CD4-positive, alpha-beta T cell treated with Interleukin-6 at 100 ng/mL for 8 hours (primary cell): ENCODE measurements around the gene GREM2.

ENCODE experiments used
- DNase-seq: peaks from one replicate; pipeline ENCODE4 v3.0.0-alpha.2; 2020; ENCODE audit warnings: mixed read lengths, low spot score

GREM2 gene

DNA sequence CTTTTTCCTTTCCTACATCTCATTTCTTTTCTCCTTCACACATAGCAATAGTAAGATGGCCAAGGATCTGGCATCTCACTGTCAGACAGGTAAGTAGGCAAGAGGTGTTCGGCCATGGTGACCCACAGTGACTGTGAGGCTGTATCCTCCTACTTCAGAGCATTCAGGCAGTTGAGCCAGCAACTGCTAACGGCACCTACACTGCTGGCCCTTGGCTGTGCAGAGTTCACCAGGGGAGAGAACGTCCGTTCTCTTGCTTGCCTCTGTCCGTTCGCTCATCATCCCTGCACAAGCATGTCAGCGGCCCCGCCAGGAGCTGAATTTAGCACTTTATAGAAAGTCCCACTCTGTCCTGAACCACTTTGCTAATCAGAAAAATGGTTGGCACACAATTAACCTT, 113.6 kb downstream of the GREM2 start:
- DNase-seq: no peak

DNA sequence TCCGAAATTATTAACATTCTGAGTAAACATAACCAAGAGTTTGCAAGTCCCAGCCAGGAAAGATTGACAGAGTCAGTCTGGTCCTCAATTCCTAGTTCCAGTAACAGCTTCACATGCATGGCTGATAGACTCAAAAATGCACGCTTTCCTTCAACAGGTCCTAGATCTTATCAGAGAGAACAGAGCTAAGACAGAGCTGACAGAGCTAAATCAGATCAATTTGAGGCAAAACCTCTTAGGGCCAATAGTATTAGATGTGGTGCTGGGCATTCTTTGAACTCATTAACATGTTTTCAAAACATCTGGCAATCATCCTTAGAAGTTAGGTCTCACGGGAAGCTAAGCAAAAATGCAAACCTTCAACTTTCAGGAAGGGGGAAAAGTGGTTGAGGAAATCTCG, 114.0 kb downstream of the GREM2 start:
- DNase-seq: no peak

DNA sequence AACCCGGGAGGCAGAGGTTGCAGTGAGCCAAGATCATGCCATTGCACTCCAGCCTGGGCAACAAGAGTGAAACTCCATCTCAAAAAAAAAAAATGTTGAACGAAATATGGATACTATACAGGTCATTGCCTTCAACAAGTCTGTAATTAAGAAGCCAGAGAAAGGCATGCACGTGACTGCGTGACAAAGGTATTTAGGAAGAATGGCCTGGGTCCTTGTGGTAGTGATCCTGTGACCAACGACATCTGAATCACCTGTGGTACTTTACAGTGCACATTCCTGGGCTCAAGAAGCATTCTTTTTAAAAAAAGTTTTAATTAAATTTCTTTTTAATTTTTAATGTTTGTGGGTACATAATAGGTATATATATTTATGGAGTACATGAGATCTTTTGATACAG, 115.0 kb downstream of the GREM2 start:
- no peak for DNase-seq

DNA sequence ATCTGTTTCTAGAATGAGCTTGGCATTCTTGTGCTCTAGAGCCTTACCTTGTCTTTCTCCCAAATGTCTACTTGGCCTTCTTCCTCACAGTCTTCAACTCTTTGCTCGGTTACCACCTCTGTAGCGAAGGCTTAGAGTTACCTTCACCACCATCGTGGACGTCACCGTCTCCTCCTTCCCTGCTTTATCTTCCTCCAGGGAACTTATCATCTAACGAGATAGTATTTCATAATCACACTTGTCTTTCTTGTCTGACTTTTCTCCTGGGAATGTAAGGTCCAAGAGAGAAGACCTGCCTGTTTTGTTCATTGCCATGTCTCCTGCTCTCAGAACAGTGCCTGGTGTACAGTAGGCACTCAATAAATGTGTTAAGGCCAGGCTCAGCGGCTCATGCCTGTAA, 115.6 kb downstream of the GREM2 start:
- DNase-seq: no peak

DNA sequence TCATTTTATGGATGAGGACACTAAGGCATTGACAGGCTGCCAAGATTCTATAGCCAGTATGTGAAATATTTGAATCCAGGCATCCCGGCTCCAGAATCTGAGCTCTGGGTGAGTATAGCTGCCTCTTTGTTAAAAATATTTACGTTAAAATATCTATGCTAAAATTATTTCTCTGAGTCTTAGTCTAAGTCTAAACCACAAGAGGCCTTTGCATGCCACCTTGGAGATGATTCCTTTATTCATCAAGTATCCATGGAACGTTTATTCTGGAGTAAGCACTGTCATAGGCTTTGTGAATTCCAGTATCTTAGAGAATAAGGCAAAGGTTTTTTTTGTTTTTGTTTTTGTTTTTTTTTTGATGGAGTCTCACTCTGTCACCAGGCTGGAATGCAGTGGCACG, 116.4 kb downstream of the GREM2 start:
- no peak for DNase-seq

DNA sequence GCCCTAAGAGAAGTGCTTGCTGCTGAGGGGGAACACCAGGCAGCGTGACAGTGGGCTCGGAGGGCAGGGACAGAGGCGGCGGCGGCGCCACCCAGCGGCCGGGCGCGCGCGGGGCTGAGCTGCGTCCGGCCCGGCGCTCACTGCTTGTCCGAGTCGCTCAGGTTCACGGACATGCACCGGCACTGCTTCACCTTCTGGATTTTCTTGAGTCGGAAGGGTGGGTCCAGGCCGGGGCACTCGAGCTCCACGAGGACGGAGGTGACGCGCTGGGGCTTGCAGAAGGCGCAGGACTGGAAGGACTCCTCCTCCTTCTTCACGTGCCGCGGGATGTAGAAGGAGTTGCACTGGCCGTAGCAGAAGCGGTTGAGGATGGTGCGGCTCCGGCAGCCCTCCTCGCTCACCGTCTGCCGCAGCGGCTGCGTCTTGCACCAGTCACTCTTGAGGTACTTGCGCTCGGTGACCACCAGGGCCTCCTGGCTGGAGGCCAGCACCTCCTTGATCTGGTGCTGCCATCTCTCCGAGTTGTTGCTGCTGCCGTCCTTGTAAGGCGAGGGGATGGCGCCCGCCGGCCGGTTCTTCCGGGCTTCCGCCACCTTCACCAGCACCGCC, 119.0 kb downstream of the GREM2 start:
- no peak for DNase-seq

DNA sequence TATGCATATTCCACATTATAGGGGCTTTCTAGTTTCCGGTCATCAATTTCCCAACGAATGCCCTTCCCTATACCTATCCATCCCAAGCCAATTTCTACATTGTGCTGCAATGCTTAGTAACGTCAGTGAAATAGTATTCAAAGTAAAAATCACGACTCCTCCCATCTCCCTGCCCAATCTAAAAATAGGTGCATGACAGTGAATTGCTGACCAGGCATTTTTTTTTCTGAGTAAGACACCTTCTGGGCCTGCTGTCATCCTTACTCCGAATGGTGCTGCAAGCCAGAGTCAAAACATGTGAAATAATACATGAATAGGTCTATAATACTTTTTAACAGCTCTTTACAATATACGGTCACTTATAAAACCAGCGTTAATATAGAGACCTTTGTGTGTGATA, 120.2 kb downstream of the GREM2 start:
- DNase-seq: no peak

DNA sequence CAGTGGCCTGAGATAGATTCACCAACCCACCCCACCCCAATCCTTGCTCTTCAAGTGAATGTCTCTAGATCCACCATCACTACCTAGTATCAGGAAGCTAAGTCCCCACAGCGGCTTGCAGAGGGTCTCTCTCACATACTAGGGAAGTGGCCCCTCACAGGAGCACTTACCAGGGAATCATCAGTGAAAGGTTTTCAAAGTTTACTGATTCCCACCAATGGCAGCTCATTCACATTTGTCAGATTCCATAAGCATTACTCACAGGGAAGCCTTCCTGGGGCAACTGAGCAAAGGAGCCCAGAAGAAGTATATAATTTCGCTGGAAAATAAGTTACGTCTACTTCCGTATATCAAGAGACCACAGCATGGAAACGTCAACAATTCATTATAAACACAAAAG, 120.8 kb downstream of the GREM2 start:
- DNase-seq: no peak

DNA sequence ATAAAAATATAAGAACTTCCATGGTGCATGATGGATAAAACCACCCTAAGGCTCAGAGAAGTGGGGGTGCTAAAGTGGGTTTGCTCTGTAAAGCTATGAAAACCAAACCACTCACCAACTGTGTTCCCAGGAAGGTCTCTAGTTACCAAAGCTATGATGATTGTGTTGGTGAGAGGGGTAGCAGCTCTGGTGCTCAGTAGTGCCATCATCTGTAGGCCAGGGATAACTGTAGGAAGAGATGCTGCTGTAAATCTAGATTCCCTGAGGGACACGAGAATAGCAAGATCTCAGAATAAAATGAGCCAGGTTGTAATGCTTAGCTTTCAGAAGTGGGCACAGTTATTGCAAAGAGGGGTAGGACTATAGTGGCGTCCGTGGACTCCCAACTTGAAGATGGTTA, 124.5 kb downstream of the GREM2 start:
- DNase-seq: no peak

DNA sequence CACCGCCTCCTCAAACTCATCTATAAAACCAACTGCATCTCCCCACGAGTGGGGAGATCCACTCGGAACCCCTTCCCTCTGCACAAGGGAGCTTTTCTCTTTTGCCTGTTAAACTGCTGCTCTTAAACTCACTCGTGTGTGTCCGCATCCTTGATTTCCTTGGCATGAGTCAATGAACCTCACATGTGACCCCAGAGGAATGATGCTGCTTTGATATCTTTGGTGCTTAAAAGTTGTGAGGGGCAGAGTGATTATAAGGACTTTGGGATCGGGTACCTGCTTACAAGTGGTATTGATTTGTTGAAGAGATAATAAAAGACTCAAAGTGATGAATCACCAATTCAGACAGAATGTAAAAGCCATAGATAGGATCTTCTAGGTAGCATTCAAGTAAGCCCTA, 125.3 kb downstream of the GREM2 start:
- DNase-seq: no peak

DNA sequence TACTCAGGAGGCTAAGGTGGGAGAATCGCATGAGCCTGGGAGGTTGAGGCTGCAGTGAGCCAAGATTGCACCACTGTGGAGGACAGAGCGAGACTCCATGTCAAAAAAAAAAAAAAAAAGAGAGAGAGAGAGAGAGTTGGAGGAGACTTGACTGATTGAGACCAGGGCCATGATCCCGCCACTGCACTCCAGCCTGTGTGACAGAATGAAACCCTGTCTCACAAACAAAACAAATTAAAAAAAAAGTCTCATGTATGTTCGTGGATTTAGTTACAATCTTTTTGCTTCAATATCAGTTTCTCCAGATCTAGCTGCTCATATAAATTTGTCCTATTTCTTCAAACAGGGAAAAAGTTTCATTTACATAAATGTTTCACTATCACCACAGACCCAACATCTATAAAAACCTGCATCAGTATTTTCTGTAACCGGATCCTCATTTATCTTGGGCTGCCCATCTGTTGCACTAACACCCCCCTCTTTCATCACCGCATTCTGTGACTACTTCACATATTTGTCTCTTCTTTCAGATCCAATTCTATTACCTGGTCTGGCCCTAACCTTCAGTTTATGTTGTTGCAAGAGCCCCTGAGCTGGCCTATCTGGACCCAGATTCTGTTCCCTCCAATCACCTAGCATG, 127.0 kb downstream of the GREM2 start:
- no peak for DNase-seq

DNA sequence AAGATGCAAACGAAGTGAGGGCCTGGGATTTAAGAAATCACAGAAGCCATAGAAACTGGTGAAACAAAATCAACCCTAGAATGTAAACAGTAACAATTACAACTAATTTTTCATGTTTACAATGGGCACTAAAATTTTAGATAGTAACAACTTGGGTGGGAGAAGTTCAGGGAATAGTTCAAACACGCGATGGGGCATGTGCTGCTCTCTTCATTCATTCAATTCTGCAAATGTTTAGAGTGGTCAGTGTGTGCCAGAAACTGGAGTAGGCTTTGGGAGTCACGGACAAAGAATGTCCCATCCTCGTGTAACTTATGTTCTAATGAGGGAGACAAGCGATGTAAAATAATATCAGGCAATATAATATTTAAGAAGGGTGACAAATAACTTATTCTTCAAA, 133.4 kb downstream of the GREM2 start:
- no peak for DNase-seq

DNA sequence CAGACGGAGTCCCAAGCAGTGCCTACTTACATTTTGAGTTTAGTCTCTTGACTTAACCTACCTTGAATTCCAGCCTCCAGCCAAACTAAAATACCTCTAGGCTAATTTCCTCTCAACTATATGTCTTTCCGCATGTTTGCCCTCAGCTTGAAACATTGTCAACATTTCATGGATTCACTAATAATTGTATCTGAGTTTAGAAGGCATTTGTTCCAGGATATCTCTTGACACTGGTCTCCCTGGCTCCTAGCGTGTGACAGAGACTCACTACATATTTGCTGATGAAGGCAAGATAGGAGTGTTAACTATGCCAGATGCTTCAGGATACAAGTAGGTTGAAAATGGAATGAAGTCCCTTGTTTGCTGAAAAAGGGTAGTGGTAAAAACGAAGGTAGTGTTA, 136.1 kb downstream of the GREM2 start:
- DNase-seq: no peak

DNA sequence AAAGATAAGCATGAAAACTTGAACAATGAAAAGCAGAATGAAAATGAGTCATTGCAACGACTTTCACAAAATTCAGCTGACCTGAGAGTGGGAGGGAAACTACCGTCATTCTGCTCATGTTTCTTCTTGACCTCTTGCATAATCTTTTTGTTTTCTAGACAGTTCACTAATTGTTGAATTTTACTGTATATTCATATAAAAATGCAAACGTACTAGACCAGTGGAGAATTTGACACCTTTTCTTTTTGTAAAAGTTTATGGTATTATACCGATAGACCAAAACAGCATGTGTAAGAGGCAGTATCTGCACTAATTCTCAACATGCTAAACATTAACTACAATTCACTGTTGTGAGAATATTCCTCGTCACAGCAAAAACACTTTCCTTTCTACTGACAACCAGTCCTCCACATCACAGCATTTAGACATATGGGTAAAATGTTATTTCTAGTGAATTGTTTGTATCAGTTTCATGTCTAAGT, 137.8 kb downstream of the GREM2 start:
- no peak for DNase-seq

DNA sequence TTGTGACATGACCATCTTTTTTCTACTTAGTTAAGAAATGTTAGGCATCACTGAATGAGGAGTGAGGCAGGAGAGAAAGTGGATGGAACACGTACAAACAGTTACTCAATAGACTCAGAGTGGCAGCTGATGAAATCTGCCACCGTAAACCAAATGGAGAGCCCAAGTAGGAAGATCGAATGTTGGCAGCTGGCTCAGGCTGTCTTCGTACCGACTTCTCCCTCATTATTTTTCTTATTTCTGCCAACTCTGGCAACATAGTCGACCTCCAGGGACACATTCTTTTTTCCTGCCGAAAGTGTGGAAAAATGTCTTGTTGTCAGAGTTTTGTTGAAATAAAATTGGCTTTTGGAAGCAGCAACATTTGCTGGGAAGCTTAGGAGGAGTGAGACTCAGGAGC, 143.3 kb downstream of the GREM2 start:
- no peak for DNase-seq

DNA sequence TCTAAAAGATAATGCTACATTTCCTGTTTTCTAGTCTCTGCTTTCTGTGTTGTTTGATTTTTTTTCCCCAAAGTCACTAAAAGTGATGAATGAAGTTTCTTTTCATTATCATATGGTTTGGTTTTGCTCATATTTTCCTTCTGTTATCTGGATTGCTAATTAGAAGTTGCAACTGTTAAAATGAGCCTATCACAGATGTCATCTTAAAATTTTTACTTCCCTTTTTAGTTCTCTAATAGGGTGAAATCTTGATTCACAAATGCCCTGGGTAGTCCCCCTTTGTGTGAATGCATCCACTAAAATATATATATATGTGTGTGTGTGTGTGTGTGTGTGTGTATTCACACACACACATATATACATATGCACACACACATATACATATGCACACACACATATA, 144.1 kb downstream of the GREM2 start:
- DNase-seq: no peak

DNA sequence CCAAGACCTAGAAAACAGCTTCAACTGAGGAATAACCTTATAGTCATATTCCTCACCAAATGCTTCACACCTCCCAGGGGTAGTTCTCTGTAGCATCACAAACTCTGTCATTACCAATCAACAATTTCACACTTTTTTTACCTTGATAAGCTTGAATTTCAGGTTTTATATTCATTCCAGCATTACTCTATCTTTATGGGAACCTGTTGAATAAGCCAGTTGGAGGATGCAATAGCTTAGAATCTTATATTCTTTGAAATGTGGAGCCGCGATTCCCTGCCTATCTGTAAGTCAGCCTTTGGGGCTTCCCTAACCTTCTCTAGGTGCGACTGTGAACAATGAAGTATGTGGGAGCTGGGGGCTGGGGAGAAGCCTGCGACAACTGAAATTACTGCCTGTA, 145.4 kb downstream of the GREM2 start:
- no peak for DNase-seq

DNA sequence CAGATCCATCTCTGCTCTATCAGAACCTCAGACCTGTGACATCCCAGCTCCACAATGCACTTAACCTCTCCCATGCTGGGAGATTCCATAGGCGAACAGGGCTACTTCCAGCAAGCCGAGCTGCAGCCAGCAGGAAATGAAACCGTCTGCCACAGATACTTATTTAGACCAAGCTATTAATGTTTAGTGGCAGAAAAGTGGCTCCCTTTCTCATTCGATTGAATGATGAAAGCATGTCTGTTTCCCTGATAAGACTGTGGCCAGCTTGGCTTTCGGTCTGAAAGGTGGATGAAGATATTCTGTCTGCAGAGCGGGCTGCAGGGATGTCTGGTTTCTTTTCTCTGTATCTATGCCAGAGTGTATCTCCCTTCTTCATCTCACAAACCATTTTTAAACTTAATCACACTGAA, 146.4 kb downstream of the GREM2 start:
- DNase-seq: no peak

DNA sequence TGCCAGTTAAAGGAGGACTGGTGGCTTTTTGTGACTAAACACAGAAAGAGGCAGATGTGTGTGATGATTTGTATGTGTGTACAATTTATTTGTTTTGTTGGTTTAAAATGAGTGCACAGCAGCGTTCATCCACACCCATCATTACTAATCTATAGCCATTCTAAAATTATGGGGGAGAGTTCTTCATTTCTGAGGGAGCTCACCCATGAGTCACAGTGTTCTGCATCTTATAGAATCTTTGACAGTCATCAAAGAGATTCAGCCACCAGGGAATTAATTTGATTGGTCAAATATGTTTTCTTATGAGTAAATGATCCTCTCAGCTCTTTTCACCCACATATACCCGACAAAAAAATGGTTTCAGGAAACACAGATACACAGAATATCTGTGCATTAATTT, 147.9 kb downstream of the GREM2 start:
- DNase-seq: no peak

DNA sequence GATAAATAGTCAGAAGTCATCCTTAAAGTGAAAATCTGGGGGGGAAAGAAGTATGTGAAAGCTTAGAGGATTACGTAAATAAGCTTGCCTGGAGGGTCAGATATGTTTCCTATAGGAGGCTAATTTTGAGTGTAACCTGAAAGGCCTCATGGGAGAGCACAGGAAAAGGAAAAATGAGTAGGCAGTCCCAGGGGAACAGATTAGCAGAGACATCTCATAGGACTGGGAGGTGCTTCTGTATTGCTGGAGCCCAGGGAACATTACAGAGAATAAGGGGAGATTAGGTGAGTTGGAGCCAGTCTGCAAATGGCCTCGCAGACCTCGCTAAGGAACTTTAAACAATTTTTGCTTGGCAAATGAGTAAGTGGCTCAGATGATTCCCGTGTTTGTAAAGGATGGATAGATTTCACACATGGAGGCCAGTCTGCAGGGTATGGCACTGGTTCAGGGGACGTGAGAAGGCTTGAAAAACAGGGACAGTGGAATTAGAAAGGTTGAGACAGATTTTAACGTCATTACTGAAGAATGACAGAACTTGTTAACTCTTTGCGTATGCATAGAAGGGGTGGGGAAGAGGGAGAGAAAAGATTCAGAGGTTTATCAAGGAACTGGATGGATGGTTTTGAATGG, 149.1 kb downstream of the GREM2 start:
- DNase-seq: no peak

DNA sequence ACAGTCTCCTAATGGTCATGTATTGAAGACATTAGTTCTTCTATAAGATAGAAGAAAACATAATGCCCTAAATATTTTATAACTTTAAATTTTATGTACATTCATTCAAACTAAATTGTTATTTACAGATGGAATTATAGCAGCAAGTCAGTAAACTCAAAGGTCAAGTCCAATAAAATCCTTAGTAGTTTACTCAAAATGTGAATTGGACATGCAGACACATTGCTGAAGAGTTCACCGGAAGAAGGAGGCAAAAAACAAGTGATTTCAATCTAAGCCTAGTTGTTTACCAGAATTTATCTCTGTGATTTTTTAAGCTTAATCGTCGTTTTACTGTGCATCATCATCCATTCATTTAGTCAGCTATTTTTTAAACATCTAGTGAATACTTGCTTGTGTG, 149.7 kb downstream of the GREM2 start:
- DNase-seq: no peak

DNA sequence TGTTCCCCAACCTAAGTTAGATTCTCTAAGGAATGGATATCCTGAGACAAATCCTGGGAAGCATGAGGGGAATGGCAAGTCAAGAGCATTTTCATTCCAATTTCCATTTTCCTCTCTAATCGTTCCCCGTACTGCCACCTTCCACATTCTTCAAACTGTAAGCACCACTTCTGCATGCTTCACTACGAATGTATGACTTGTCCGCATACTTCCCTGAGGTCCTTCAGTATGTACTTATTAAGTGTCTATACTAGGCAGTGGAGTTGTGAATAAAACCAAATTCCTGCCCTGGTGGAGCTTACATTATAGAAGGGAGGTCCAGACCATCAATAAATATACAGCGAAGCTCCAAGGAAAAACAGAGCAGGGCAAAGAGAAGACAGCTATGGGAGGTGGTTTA, 154.8 kb downstream of the GREM2 start:
- DNase-seq: no peak

DNA sequence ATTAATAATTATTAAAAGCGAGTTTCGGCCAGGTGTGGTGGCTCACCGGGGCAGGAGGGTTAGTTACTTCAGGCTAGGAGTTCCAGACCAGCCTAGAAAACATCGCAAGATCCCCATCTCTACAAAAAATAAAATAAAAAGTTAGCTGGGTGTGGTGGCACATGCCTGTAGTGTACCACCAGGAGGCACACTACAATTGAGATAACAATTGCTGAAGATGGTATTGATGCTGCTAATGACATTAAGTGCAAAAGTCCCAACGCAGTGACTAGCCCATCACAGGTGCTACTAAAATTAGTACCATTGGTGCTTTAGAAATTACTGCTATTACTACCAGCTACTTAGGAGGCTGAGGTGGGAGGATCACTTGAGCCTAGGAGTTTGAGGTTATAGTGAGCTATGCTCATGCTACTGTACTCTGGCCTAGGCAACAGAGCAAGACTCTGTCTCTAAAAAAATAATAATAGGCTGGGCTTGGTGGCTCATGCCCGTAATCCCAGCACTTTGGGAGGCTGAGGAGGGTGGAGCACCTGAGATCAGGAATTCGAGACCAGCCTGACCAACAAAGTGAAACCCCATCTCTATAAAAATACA, 156.6 kb downstream of the GREM2 start:
- DNase-seq: peak; percentile 28
